CD4-positive, alpha-beta memory T cell (primary cell): ENCODE measurements around the gene FAM114A1. TPM values are rescaled to one million over a fixed set of nuclear protein-coding genes. Genes with fewer than 3 reads are reported as not detected.
"Not testable (repeated sequence)": the region's sequence is repeated elsewhere in the genome, so short reads cannot be mapped to it uniquely, and the experiment has no call there.

Experiments
- CTCF ChIA-PET: fragments of 350-600 bp; sonication (Branson Sonifier 250); formaldehyde crosslinking; loops from one replicate; lab custom pipeline; 2021; ENCODE audit warnings: inconsistent platforms; ENCODE audit not compliant: partially characterized antibody; lab: Charles Lee
- POLR2A ChIA-PET: fragments of 350-600 bp; sonication (Branson Sonifier 250); formaldehyde crosslinking; loops from one replicate; lab custom pipeline; 2021; ENCODE audit not compliant: partially characterized antibody; lab: Charles Lee
- DNase-seq, 5 donors: peaks; one replicate each; pipeline versions ENCODE4 v3.0.0 to v3.0.0-alpha.2; 2020 to 2022; ENCODE audit warnings: mixed read lengths in 1 of 5
- H3K27ac ChIP-seq: one replicate; pipeline ENCODE4 v1.7.0; 2013; ENCODE audit warnings: low read depth, low read length
- H3K27me3 ChIP-seq: 2 replicates; pipeline ENCODE4 v1.7.0; 2013; ENCODE audit warnings: mild to moderate bottlenecking, low read length, moderate library complexity; ENCODE audit not compliant: insufficient read depth
- H3K36me3 ChIP-seq: 2 replicates; pipeline ENCODE4 v1.7.0; 2013; ENCODE audit warnings: mild to moderate bottlenecking, low read length, moderate library complexity; ENCODE audit not compliant: insufficient read depth
- H3K4me1 ChIP-seq: 2 replicates; pipeline ENCODE4 v1.7.0; 2013; ENCODE audit warnings: mild to moderate bottlenecking, low read length, moderate library complexity; ENCODE audit not compliant: insufficient read depth
- H3K4me3 ChIP-seq, 2 donors: one replicate each; pipeline ENCODE4 v1.7.0; 2013; ENCODE audit warnings: low read length in 2 of 2, mild to moderate bottlenecking in 1 of 2
- H3K9me3 ChIP-seq, 2 donors: one replicate each; pipeline ENCODE4 v1.7.0; 2013; ENCODE audit warnings: low read length in 2 of 2, control low read depth in 1 of 2; ENCODE audit not compliant: control insufficient read depth in 1 of 2
- H3K27ac Mint-ChIP-seq, 7 donors: one replicate each; pipeline ENCODE4 v1.8.0; 2020 to 2021; ENCODE audit warnings: mixed read lengths in 7 of 7, mild to moderate bottlenecking in 6 of 7, inconsistent platforms in 3 of 7, moderate library complexity in 3 of 7
- H3K27me3 Mint-ChIP-seq, 2 donors: one replicate each; pipeline ENCODE4 v1.8.0; 2020 to 2021; ENCODE audit warnings: mixed read lengths in 2 of 2
- H3K36me3 Mint-ChIP-seq, 2 donors: one replicate each; pipeline ENCODE4 v1.8.0; 2020 to 2021; ENCODE audit warnings: mixed read lengths in 2 of 2, inconsistent platforms in 1 of 2, mild to moderate bottlenecking in 1 of 2
- H3K4me1 Mint-ChIP-seq, 4 donors: one replicate each; pipeline ENCODE4 v1.8.0; 2020 to 2021; ENCODE audit warnings: mixed read lengths in 4 of 4, mild to moderate bottlenecking in 1 of 4
- H3K4me3 Mint-ChIP-seq, 8 donors: one replicate each; pipeline ENCODE4 v1.8.0; 2020 to 2021; ENCODE audit warnings: mixed read lengths in 8 of 8, mild to moderate bottlenecking in 7 of 8, moderate library complexity in 6 of 8, inconsistent platforms in 3 of 8
- H3K9me3 Mint-ChIP-seq, 8 donors: one replicate each; pipeline ENCODE4 v1.8.0; 2020 to 2021; ENCODE audit warnings: mixed read lengths in 8 of 8, mild to moderate bottlenecking in 5 of 8, inconsistent platforms in 3 of 8, moderate library complexity in 1 of 8
- intact Hi-C: fragments of 100-400 bp; cut with micrococcal nuclease; formaldehyde crosslinking; loops from one replicate; pipeline ENCODE4 v1.15.1; 2023
- polyA plus RNA-seq, 2 donors: library from polyadenylated mRNA; unstranded; fragments of 300-500 nt; fragmentation: Illumina TruSeq; gene quantifications; one replicate each; pipeline ENCODE4 v1.2.3, GENCODE V29; 2021
- total RNA-seq, 2 experiments: library from RNA; stranded (reverse); gene quantifications; one replicate each; pipeline ENCODE4 v1.2.3, GENCODE V29; 2021

FAM114A1 gene
- total and polyA plus RNA-seq, 4 experiments from 2014 or later, result 0.09 to 0.64 (median 0.44) TPM; not detected in 1

GRCh38 chr4:38955957-38956356, 88.4 kb downstream of the FAM114A1 start:
- peaks cover 0 to 4% of the 10 kb centered on the region in 2 donors for H3K36me3 Mint-ChIP-seq
- CTCF ChIA-PET, result interaction anchor here (1.1 to 1.2 kb wide), 2 partner anchors 13 to 67 kb away, joined by 3 read pairs; no protein-coding TSS in a partner anchor
- H3K36me3 ChIP-seq, result no peaks in the 10 kb centered on the region
- no peaks in the 10 kb centered on the region for H3K9me3 ChIP-seq
- no peaks in the 10 kb centered on the region for H3K27me3 ChIP-seq
- no peak for DNase-seq
- peak overlapping the region in 1 of 7 donors; percentile 98 for H3K27ac Mint-ChIP-seq
- H3K4me3 ChIP-seq, result no peak overlapping the region
- no peak overlapping the region for H3K4me3 Mint-ChIP-seq
- H3K27me3 Mint-ChIP-seq, result no peaks in the 10 kb centered on the region
- intact Hi-C loops, result no loop called here
- peaks cover 10% of the 10 kb centered on the region for H3K4me1 ChIP-seq
- peaks cover 7 to 14% (median 11%) of the 10 kb centered on the region in 4 donors for H3K4me1 Mint-ChIP-seq
- POLR2A ChIA-PET, result no interaction called here
- peaks cover 0 to 12% (median 2%) of the 10 kb centered on the region in 8 donors for H3K9me3 Mint-ChIP-seq
- no peak overlapping the region for H3K27ac ChIP-seq

DNA sequence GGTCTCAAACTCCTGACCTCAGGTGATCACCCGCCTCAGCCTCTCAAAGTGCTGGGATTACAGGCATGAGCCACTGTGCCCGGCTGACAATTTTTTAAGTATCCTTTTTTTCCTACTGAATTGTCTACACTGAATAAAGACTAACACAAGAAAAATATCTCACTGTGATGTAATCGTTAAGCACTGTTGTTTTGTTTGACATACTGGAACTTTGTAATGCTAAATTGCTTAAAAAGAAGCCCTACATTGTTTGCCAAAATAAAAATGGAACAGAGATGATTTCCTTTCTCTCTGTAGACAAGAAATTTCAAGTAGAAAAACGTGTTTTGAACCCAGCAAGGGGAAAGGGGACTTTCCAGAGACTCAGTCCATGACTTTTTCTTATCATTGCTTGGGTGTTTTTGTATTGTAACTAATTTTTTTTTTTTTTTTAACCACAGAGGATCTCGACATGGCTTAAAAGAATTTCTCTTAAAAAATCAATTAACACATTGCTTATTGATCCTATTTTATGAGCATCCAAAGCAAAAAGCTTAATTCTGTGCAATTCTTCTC, 89.7 kb downstream of the FAM114A1 start:
- ChIA-PET POLR2A (interaction anchor here (1.2 to 2.5 kb wide), 2 partner anchors 7 to 87 kb away, joined by 5 to 9 read pairs; no protein-coding TSS in a partner anchor), CTCF (no interaction called here)
- Mint-ChIP-seq H3K4me3 (peak overlapping the region in 1 of 8 donors; percentile 73), H3K36me3 (peaks cover 0 to 4% of the 10 kb centered on the region in 2 donors), H3K27me3 (no peaks in the 10 kb centered on the region), H3K9me3 (peaks cover 0 to 18% (median 5%) of the 10 kb centered on the region in 8 donors), H3K4me1 (peaks cover 7 to 14% (median 12%) of the 10 kb centered on the region in 4 donors), H3K27ac (peak overlapping the region in 4 of 7 donors; percentile 18 to 98 (median 44))
- Histone ChIP-seq H3K9me3 (no peaks in the 10 kb centered on the region), H3K27ac (no peak overlapping the region), H3K27me3 (no peaks in the 10 kb centered on the region), H3K4me1 (peaks cover 10% of the 10 kb centered on the region), H3K36me3 (no peaks in the 10 kb centered on the region), H3K4me3 (no peak overlapping the region)
- peak in 1 of 5 donors; percentile 69 for DNase-seq
- intact Hi-C loops, result no loop called here

DNA sequence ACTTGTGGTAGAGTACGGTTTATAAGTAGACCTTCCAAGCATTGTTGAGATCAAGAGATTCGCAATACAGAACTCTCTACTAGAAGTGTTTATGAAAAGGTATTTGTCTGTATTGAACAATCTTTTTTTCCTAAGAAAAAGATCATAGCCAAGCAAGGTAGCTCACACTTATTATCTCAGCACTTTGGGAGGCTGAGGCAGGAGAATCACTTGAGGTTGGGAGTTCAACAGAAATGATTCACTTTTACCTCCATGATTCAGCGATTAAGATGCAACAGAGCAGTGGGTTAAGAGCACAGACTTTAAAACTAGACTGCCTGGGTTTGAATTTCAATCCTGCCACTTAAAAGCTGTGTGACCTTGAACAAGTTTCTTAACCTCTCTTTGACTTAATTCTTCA, 90.3 kb downstream of the FAM114A1 start:
- Histone ChIP-seq H3K27ac (no peak overlapping the region), H3K4me3 (no peak overlapping the region), H3K9me3 (no peaks in the 10 kb centered on the region), H3K4me1 (peaks cover 10% of the 10 kb centered on the region), H3K36me3 (no peaks in the 10 kb centered on the region), H3K27me3 (no peaks in the 10 kb centered on the region)
- peak overlapping the region in 1 of 8 donors; percentile 73 for H3K4me3 Mint-ChIP-seq
- peaks cover 0 to 4% of the 10 kb centered on the region in 2 donors for H3K36me3 Mint-ChIP-seq
- H3K27me3 Mint-ChIP-seq, result no peaks in the 10 kb centered on the region
- H3K9me3 Mint-ChIP-seq, result peaks cover 0 to 18% (median 5%) of the 10 kb centered on the region in 8 donors
- ChIA-PET CTCF (no interaction called here), POLR2A (interaction anchor here (1.2 to 2.5 kb wide), 2 partner anchors 8 to 86 kb away, joined by 5 to 9 read pairs; no protein-coding TSS in a partner anchor)
- intact Hi-C loops, result no loop called here
- H3K4me1 Mint-ChIP-seq, result peaks cover 7 to 14% (median 12%) of the 10 kb centered on the region in 4 donors
- H3K27ac Mint-ChIP-seq, result peak overlapping the region in 3 of 7 donors; percentile 17 to 98 (median 18)
- no peak for DNase-seq

GRCh38 chr4:38958453-38959190, 91.0 kb downstream of the FAM114A1 start:
- no peak overlapping the region for H3K27ac ChIP-seq
- Mint-ChIP-seq H3K4me3 (peak overlapping the region in 2 of 8 donors; percentile 8 to 39), H3K9me3 (peaks cover 0 to 18% (median 5%) of the 10 kb centered on the region in 8 donors), H3K27ac (peak overlapping the region in 3 of 7 donors; percentile 4 to 98 (median 33)), H3K4me1 (peaks cover 7 to 14% (median 12%) of the 10 kb centered on the region in 4 donors), H3K27me3 (no peaks in the 10 kb centered on the region), H3K36me3 (peaks cover 0 to 8% of the 10 kb centered on the region in 2 donors)
- intact Hi-C loops, result no loop called here
- peaks cover 10% of the 10 kb centered on the region for H3K4me1 ChIP-seq
- H3K9me3 ChIP-seq, result no peaks in the 10 kb centered on the region
- H3K36me3 ChIP-seq, result no peaks in the 10 kb centered on the region
- ChIA-PET CTCF (interaction anchor here (1.3 to 2.3 kb wide), 2 partner anchors 9 to 26 kb away, joined by 3 to 5 read pairs; no protein-coding TSS in a partner anchor), POLR2A (interaction anchor here (1.2 to 2.5 kb wide), 2 partner anchors 9 to 86 kb away, joined by 5 to 9 read pairs; no protein-coding TSS in a partner anchor)
- no peaks in the 10 kb centered on the region for H3K27me3 ChIP-seq
- no peak overlapping the region for H3K4me3 ChIP-seq
- DNase-seq, result no peak

GRCh38 chr4:38959248-38959647, 91.6 kb downstream of the FAM114A1 start:
- H3K4me3 Mint-ChIP-seq, H3K27ac ChIP-seq, H3K27me3 ChIP-seq, H3K9me3 ChIP-seq, H3K27me3 Mint-ChIP-seq, H3K4me3 ChIP-seq, intact Hi-C loops, H3K36me3 ChIP-seq, DNase-seq: not testable (repeated sequence)
- H3K4me1 ChIP-seq, result peaks cover 10% of the 10 kb centered on the region
- Mint-ChIP-seq H3K36me3 (peaks cover 0 to 13% of the 10 kb centered on the region in 2 donors), H3K9me3 (peaks cover 0 to 18% (median 5%) of the 10 kb centered on the region in 8 donors), H3K4me1 (peaks cover 7 to 14% (median 12%) of the 10 kb centered on the region in 4 donors), H3K27ac (peak overlapping the region in 2 of 7 donors; percentile 42 to 98)
- ChIA-PET CTCF (interaction anchor here (1.3 to 2.3 kb wide), 2 partner anchors 10 to 25 kb away, joined by 3 to 5 read pairs; no protein-coding TSS in a partner anchor), POLR2A (interaction anchor here (2.5 kb wide), 1 partner anchor 9 kb away, joined by 9 read pairs; no protein-coding TSS in a partner anchor)

DNA sequence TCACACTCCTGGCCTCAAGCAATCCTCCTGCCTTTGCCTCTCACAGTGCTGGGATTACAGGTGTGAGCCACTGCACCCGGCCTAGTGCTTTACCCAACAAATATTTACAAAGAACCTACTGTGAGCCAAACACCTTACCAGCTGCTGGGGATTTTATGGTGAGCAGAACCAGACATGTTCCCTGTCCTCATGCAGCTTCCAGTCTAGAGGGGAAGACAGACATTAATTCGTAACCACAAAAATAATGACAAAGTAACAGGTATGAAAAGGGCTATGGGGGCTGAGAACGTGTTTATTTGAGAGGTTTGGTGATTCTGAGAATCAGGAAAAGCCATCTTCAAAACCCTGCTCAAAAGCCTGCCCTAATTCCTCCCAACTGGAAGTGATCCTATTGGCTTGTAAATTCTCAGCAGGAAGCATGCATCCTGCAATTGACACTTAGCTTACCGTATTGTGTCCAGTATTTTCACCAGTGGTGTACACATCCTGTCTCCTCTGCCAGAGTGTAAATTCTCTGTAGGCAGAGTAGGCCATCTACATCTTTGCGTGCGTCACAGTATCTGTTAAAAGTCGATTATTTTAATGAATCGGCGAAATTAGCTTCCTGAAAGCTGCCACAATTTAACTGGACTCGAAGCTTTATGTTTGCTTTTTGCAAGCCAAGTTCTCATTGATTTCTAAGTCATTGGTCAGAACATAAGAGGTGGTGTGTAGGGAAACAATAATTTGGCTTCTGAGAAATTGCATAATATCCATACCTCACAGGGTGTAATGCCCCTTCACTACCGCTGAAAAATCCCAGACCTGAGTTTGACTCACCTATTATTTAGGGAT, 97.6 kb downstream of the FAM114A1 start:
- Histone ChIP-seq H3K9me3 (no peaks in the 10 kb centered on the region), H3K4me1 (no peaks in the 10 kb centered on the region), H3K36me3 (peaks cover 11% of the 10 kb centered on the region), H3K4me3 (no peak overlapping the region), H3K27me3 (no peaks in the 10 kb centered on the region), H3K27ac (no peak overlapping the region)
- ChIA-PET POLR2A (no interaction called here), CTCF (interaction anchor here (1.5 kb wide), 1 partner anchor 217 kb away, joined by 3 read pairs; no protein-coding TSS in a partner anchor)
- no peaks in the 10 kb centered on the region for H3K27me3 Mint-ChIP-seq
- H3K36me3 Mint-ChIP-seq, result peaks cover 42 to 59% of the 10 kb centered on the region in 2 donors
- H3K9me3 Mint-ChIP-seq, result peaks cover 0 to 11% (median 5%) of the 10 kb centered on the region in 8 donors
- H3K27ac Mint-ChIP-seq, result peak overlapping the region in 2 of 7 donors; percentile 18 to 25
- no peak overlapping the region for H3K4me3 Mint-ChIP-seq
- intact Hi-C loops, result no loop called here
- DNase-seq, result no peak
- H3K4me1 Mint-ChIP-seq, result peaks cover 0 to 5% (median 4%) of the 10 kb centered on the region in 4 donors
